OCI-LY1 (cell line): ENCODE data around the gene GPR107.

Source experiments
- H2AFZ ChIP-seq: fragments of 200-600 bp; sonication (generic), shearing (Covaris generic); 2 replicates; pipeline ENCODE4 v1.6.0; 2014; ENCODE audit warnings: antibody characterized with exemption, mild to moderate bottlenecking, low read length
- H3F3A ChIP-seq: fragments of 200-600 bp; sonication (generic), shearing (Covaris generic); 2 replicates; pipeline ENCODE4 v1.6.0; 2014; ENCODE audit warnings: mild to moderate bottlenecking, antibody characterized with exemption, low read length, moderate library complexity; ENCODE audit not compliant: insufficient read depth
- H3K27ac ChIP-seq: fragments of 200-600 bp; sonication (generic); 2 replicates; pipeline ENCODE4 v1.5.1; 2014; ENCODE audit warnings: low read length, mixed run types, mild to moderate bottlenecking, low read depth; ENCODE audit not compliant: poor library complexity, severe bottlenecking
- H3K27me3 ChIP-seq: fragments of 200-600 bp; sonication (generic); 2 replicates; pipeline ENCODE4 v1.6.0; 2014; ENCODE audit warnings: antibody characterized with exemption, mild to moderate bottlenecking, low read length, moderate library complexity; ENCODE audit not compliant: insufficient read depth
- H3K36me3 ChIP-seq: fragments of 200-600 bp; sonication (generic); 2 replicates; pipeline ENCODE4 v1.6.1; 2014; ENCODE audit warnings: mild to moderate bottlenecking, antibody characterized with exemption, low read length, moderate library complexity, mixed read lengths; ENCODE audit not compliant: insufficient read depth
- H3K4me1 ChIP-seq: fragments of 200-600 bp; sonication (generic); 2 replicates; pipeline ENCODE4 v1.5.1; 2014; ENCODE audit warnings: mild to moderate bottlenecking, low read length, moderate library complexity; ENCODE audit not compliant: insufficient read depth, severe bottlenecking
- H3K4me2 ChIP-seq: fragments of 200-600 bp; sonication (generic), shearing (Covaris generic); 2 replicates; pipeline ENCODE4 v1.6.1; 2014; ENCODE audit warnings: low read length
- H3K4me3 ChIP-seq: fragments of 200-600 bp; sonication (generic); 2 replicates; pipeline ENCODE4 v1.5.1; 2014; ENCODE audit warnings: low read length, low read depth, mild to moderate bottlenecking, mixed read lengths; ENCODE audit not compliant: poor library complexity, severe bottlenecking
- H3K79me2 ChIP-seq: fragments of 200-600 bp; shearing (Covaris generic); 2 replicates; pipeline ENCODE4 v1.6.1; 2016; ENCODE audit warnings: mixed run types, low read length, mixed read lengths; ENCODE audit not compliant: insufficient read depth
- H3K9ac ChIP-seq: fragments of 200-600 bp; sonication (generic), shearing (Covaris generic); 2 replicates; pipeline ENCODE4 v1.6.1; 2014; ENCODE audit warnings: mild to moderate bottlenecking, low read length, mixed read lengths
- H3K9me2 ChIP-seq: fragments of 200-600 bp; sonication (generic), shearing (Covaris generic); 2 replicates; pipeline ENCODE4 v1.6.1; 2014; ENCODE audit warnings: low read depth, mild to moderate bottlenecking, low read length, mixed read lengths
- H3K9me3 ChIP-seq: fragments of 200-600 bp; shearing (Covaris generic); 2 replicates; pipeline ENCODE4 v1.6.1; 2014; ENCODE audit warnings: low read length, mixed read lengths
- H4K20me1 ChIP-seq: fragments of 200-600 bp; sonication (generic), shearing (Covaris generic); 2 replicates; pipeline ENCODE4 v1.6.0; 2016; ENCODE audit warnings: mild to moderate bottlenecking, low read length; ENCODE audit not compliant: insufficient read depth
- EZH2 ChIP-seq: fragments of 200-600 bp; sonication (generic), shearing (Covaris generic); IDR thresholded peaks from 2 replicates; pipeline ENCODE4 v1.8.0; 2017; ENCODE audit warnings: borderline replicate concordance, mixed run types, mild to moderate bottlenecking, antibody characterized with exemption, low read length, moderate library complexity, mixed read lengths
- TF ChIP-seq, protein P1 (sequence below): fragments of 200-600 bp; sonication (generic), shearing (Covaris generic); IDR thresholded peaks from 2 replicates; pipeline ENCODE4 v1.5.1; 2017; ENCODE audit warnings: mild to moderate bottlenecking, antibody characterized with exemption, low read length, moderate library complexity, mixed read lengths

GPR107 gene

DNA sequence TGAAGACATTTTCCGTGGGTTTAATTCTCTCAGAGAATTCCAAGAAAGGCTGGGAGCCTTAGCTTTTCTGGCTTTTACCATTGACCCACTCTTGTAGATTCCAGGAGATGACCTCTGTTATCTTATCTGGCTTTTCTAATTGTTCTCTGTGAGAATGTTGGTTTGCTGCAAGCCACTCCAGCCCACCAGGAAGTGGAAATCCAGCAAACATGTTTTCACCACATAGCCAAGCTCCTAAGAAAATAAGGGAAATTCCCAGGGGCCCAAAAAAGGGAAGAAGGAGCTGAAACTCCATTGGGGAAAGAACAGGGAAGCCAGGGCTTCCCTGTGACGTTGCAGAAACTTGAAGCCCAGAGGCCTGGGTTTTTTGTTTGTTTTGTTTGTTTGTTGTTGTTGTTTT is 19.7 kb downstream of the GPR107 start:
- no peak overlapping the region for H3K4me2 ChIP-seq
- no peaks in the 10 kb centered on the region for H3K27me3 ChIP-seq
- H3K9me2 ChIP-seq, result no peaks in the 10 kb centered on the region
- H4K20me1 ChIP-seq, result no peaks in the 10 kb centered on the region
- H3K9me3 ChIP-seq, result no peaks in the 10 kb centered on the region
- no peak overlapping the region for H3K27ac ChIP-seq
- TF ChIP-seq, protein P1, sequence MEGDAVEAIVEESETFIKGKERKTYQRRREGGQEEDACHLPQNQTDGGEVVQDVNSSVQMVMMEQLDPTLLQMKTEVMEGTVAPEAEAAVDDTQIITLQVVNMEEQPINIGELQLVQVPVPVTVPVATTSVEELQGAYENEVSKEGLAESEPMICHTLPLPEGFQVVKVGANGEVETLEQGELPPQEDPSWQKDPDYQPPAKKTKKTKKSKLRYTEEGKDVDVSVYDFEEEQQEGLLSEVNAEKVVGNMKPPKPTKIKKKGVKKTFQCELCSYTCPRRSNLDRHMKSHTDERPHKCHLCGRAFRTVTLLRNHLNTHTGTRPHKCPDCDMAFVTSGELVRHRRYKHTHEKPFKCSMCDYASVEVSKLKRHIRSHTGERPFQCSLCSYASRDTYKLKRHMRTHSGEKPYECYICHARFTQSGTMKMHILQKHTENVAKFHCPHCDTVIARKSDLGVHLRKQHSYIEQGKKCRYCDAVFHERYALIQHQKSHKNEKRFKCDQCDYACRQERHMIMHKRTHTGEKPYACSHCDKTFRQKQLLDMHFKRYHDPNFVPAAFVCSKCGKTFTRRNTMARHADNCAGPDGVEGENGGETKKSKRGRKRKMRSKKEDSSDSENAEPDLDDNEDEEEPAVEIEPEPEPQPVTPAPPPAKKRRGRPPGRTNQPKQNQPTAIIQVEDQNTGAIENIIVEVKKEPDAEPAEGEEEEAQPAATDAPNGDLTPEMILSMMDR, result no peak
- no peak for TF ChIP-seq EZH2
- no peak overlapping the region for H2AFZ ChIP-seq
- peaks cover 21% of the 10 kb centered on the region; the same call in 1 of the 2 replicates for H3K36me3 ChIP-seq
- H3K4me3 ChIP-seq, result no peak overlapping the region
- peaks cover 5% of the 10 kb centered on the region for H3K4me1 ChIP-seq
- H3K9ac ChIP-seq, result no peak overlapping the region
- peaks cover 8% of the 10 kb centered on the region; the same call in 1 of the 2 replicates for H3K79me2 ChIP-seq
- no peaks in the 10 kb centered on the region for H3F3A ChIP-seq

GRCh38 chr9:130078547-130078946 is 24.8 kb downstream of the GPR107 start:
- no peaks in the 10 kb centered on the region for H3K9me3 ChIP-seq
- no peaks in the 10 kb centered on the region for H3K9me2 ChIP-seq
- TF ChIP-seq, protein P1, result no peak
- TF ChIP-seq EZH2, result no peak
- H3K4me1 ChIP-seq, result no peaks in the 10 kb centered on the region
- H4K20me1 ChIP-seq, result no peaks in the 10 kb centered on the region
- H3K79me2 ChIP-seq, result no peaks in the 10 kb centered on the region
- H3K4me3 ChIP-seq, result no peak overlapping the region
- H3K27ac ChIP-seq, result no peak overlapping the region
- no peak overlapping the region for H3K9ac ChIP-seq
- H3F3A ChIP-seq, result no peaks in the 10 kb centered on the region
- peaks cover 49% of the 10 kb centered on the region for H3K36me3 ChIP-seq
- H2AFZ ChIP-seq, result no peak overlapping the region
- no peaks in the 10 kb centered on the region for H3K27me3 ChIP-seq
- no peak overlapping the region for H3K4me2 ChIP-seq

- H4K20me1 ChIP-seq, result no peaks in the 10 kb centered on the region
Observed at GRCh38 chr9:130084337-130084736, 30.6 kb downstream of the GPR107 start.

More at GRCh38 chr9:130084337-130084736, 30.6 kb downstream of the GPR107 start:
- Histone ChIP-seq H3K4me3 (no peak overlapping the region), H3K9ac (no peak overlapping the region), H3K4me2 (no peak overlapping the region), H3F3A (no peaks in the 10 kb centered on the region), H3K4me1 (no peaks in the 10 kb centered on the region), H3K79me2 (no peaks in the 10 kb centered on the region), H3K27me3 (no peaks in the 10 kb centered on the region), H3K36me3 (peaks cover 33% of the 10 kb centered on the region), H3K9me3 (no peaks in the 10 kb centered on the region), H2AFZ (no peak overlapping the region), H3K9me2 (no peaks in the 10 kb centered on the region), H3K27ac (no peak overlapping the region)
- TF ChIP-seq EZH2, result no peak
- TF ChIP-seq, protein P1, result no peak
